Keratinocyte (primary cell): ENCODE measurements around the gene STIM1. TPM values are rescaled to one million over a fixed set of nuclear protein-coding genes. Genes with fewer than 3 reads are reported as not detected.

Experiments
- DNase-seq: peaks from one replicate; pipeline ENCODE4 v3.0.0-alpha.2; 2011; ENCODE audit warnings: low read depth, missing footprints, low spot score
- FAIRE-seq: peaks from 2 replicates; lab custom pipeline; 2011; peaks lifted over from hg19 to GRCh38; lab: Jason Lieb, UNC
- H2AFZ ChIP-seq: 2 replicates; pipeline ENCODE4 v1.6.0; 2012; ENCODE audit warnings: low read length, control low read depth, inconsistent platforms; ENCODE audit not compliant: control insufficient read depth
- H3K27ac ChIP-seq: 2 replicates; pipeline ENCODE4 v1.5.1; 2011; ENCODE audit warnings: low read length; ENCODE audit not compliant: control insufficient read depth, insufficient read depth
- H3K27me3 ChIP-seq: 3 replicates; pipeline ENCODE4 v1.6.0; 2011; ENCODE audit warnings: low read length; ENCODE audit not compliant: control insufficient read depth, insufficient read depth; ENCODE audit errors: extremely low read depth
- H3K36me3 ChIP-seq, 2 experiments: 2 replicates in 1 of 2; 3 replicates in 1 of 2; pipeline ENCODE4 v1.5.1; 2011; ENCODE audit warnings: low read length in 2 of 2, mild to moderate bottlenecking in 1 of 2; ENCODE audit not compliant: control insufficient read depth in 2 of 2, insufficient read depth in 2 of 2; ENCODE audit errors: extremely low read depth in 1 of 2
- H3K4me1 ChIP-seq: 3 replicates; pipeline ENCODE4 v1.5.1; 2011; ENCODE audit warnings: low read length; ENCODE audit not compliant: control insufficient read depth, insufficient read depth; ENCODE audit errors: extremely low read depth
- H3K4me2 ChIP-seq: 3 replicates; pipeline ENCODE4 v1.6.0; 2011; ENCODE audit warnings: low read depth, low read length; ENCODE audit not compliant: control insufficient read depth, insufficient read depth; ENCODE audit errors: extremely low read depth
- H3K4me3 ChIP-seq, 3 experiments: fragments of 200-600 bp in 1 of 3; sonication (generic) in 1 of 3; 2 replicates in 2 of 3; 3 replicates in 1 of 3; pipeline ENCODE4 v1.5.1; 2011 to 2016; ENCODE audit warnings: low read length in 3 of 3, mild to moderate bottlenecking in 3 of 3, control low read depth in 2 of 3, inconsistent platforms in 1 of 3, low read depth in 1 of 3, mixed read lengths in 1 of 3, mixed run types in 1 of 3, moderate library complexity in 1 of 3; ENCODE audit not compliant: control insufficient read depth in 2 of 3, insufficient read depth in 2 of 3; ENCODE audit errors: extremely low read depth in 1 of 3
- H3K79me2 ChIP-seq: 2 replicates; pipeline ENCODE4 v1.6.0; 2012; ENCODE audit warnings: low read length; ENCODE audit not compliant: control insufficient read depth, insufficient read depth
- H3K9ac ChIP-seq: 3 replicates; pipeline ENCODE4 v1.6.0; 2011; ENCODE audit warnings: low read length; ENCODE audit not compliant: control insufficient read depth, insufficient read depth; ENCODE audit errors: extremely low read depth
- H3K9me1 ChIP-seq: 3 replicates; pipeline ENCODE4 v1.6.0; 2011; ENCODE audit warnings: low read length; ENCODE audit not compliant: control insufficient read depth, insufficient read depth; ENCODE audit errors: extremely low read depth
- H3K9me3 ChIP-seq: 2 replicates; pipeline ENCODE4 v1.5.1; 2012; ENCODE audit warnings: low read depth, low read length; ENCODE audit not compliant: control insufficient read depth
- H4K20me1 ChIP-seq: 3 replicates; pipeline ENCODE4 v1.6.0; 2011; ENCODE audit warnings: low read length; ENCODE audit not compliant: control insufficient read depth, insufficient read depth; ENCODE audit errors: extremely low read depth
- CTCF ChIP-seq, 3 experiments: IDR thresholded peaks in 1 of 3; conservative IDR thresholded peaks in 1 of 3; optimal IDR thresholded peaks in 1 of 3; 2 replicates in 2 of 3; 3 replicates in 1 of 3; pipeline versions ENCODE3 to v1.5.1; 2011; ENCODE audit warnings: low read length in 3 of 3, mild to moderate bottlenecking in 3 of 3, moderate library complexity in 2 of 3, control low read depth in 1 of 3, inconsistent platforms in 1 of 3; ENCODE audit not compliant: insufficient read depth in 2 of 3; ENCODE audit errors: extremely low read depth in 1 of 3
- EZH2 ChIP-seq: IDR thresholded peaks from one replicate; pipeline ENCODE4 v1.6.1; 2012; ENCODE audit warnings: inconsistent platforms, mild to moderate bottlenecking, low read length, moderate library complexity
- dilution Hi-C: fragments of 300-500 bp; cut with MboI; formaldehyde crosslinking; loops from one replicate; pipeline ENCODE4 v1.7.0; 2020; ENCODE audit warnings: low sequenced_read_pairs; ENCODE audit not compliant: extremely low pct_ligation_motif_present
- polyA plus RNA-seq, 5 experiments: library from polyadenylated mRNA; depleted of rRNA in 3 of 5; stranded (reverse) in 3 of 5; stranded (forward) in 1 of 5; unstranded in 1 of 5; fragments of >200 nt; gene quantifications; 1 replicate in 1 of 5; 2 replicates in 3 of 5; 3 replicates in 1 of 5; pipeline versions ENCODE4 v1.2.1 to v1.2.3, GENCODE V29; 2011 to 2012; ENCODE audit warnings: missing spikeins in 2 of 5, low read depth in 1 of 5, low replicate concordance in 1 of 5

Gene STIM1
- polyA plus RNA-seq, 1 donor (not counting 4 experiments of a cell fraction or from before 2014, with no cell fraction given), result 23.7 TPM

- no peak overlapping the region for H3K4me3 ChIP-seq
- dilution Hi-C loops, result no loop called here
- no peaks in the 10 kb centered on the region for H4K20me1 ChIP-seq
- H3K9me3 ChIP-seq, result no peaks in the 10 kb centered on the region
- FAIRE-seq (peak; percentile 41), DNase-seq (no peak)
- H3K27ac ChIP-seq, result peak overlapping the region; percentile 34
- no peak for TF ChIP-seq EZH2
- no peak overlapping the region for H3K9ac ChIP-seq
- no peaks in the 10 kb centered on the region for H3K27me3 ChIP-seq
- no peaks in the 10 kb centered on the region for H3K36me3 ChIP-seq
- H3K79me2 ChIP-seq, result peaks cover 62% of the 10 kb centered on the region
- no peak overlapping the region for H2AFZ ChIP-seq
- H3K4me2 ChIP-seq, result peak overlapping the region; percentile 17
- peaks cover 24% of the 10 kb centered on the region for H3K4me1 ChIP-seq
- H3K9me1 ChIP-seq, result no peaks in the 10 kb centered on the region
Measured at GRCh38 chr11:3877364-3878257, 22.1 kb downstream of the STIM1 start.

- dilution Hi-C loops, result no loop called here
- peaks cover 61% of the 10 kb centered on the region for H3K79me2 ChIP-seq
- no peaks in the 10 kb centered on the region for H4K20me1 ChIP-seq
- FAIRE-seq, result no peak
- H3K4me3 ChIP-seq, result no peak overlapping the region
- peaks cover 24% of the 10 kb centered on the region for H3K4me1 ChIP-seq
- H3K9me1 ChIP-seq, result no peaks in the 10 kb centered on the region
- H3K27me3 ChIP-seq, result no peaks in the 10 kb centered on the region
- H3K4me2 ChIP-seq, result peak overlapping the region; percentile 17
- H3K36me3 ChIP-seq, result no peaks in the 10 kb centered on the region
- DNase-seq, result no peak
- TF ChIP-seq EZH2 (no peak), CTCF (optimal IDR thresholded peaks at IDR 0.05 in 1 of 3, IDR thresholded peaks at IDR 0.05 in 1 of 3, conservative IDR thresholded peaks at IDR 0.05 in 1 of 3; ENCODE audit: extremely low read depth in 1 of 3, insufficient read depth in 2 of 3, low read length in 3 of 3) (no peak)
- H3K27ac ChIP-seq, result peak overlapping the region; percentile 34
- no peak overlapping the region for H2AFZ ChIP-seq
- H3K9ac ChIP-seq, result no peak overlapping the region
- H3K9me3 ChIP-seq, result no peaks in the 10 kb centered on the region
Measured at GRCh38 chr11:3878258-3878584, 22.8 kb downstream of the STIM1 start.
